Central memory CD8-positive, alpha-beta T cell (primary cell): ENCODE results near the gene FGF7.

ENCODE experiments used
- ATAC-seq: fragments of 150-1000 bp; cut with Tn5 transposase; replicated peaks from 2 replicates; pipeline ENCODE4 v1.10.0; 2022; ENCODE audit warnings: mild to moderate bottlenecking, moderate FRiP score, moderate number of reproducible peaks; ENCODE audit not compliant: poor library complexity, severe bottlenecking; ENCODE audit errors: extremely low read depth
- DNase-seq, 2 donors: peaks; one replicate each; pipeline ENCODE4 v3.0.0; 2021; ENCODE audit warnings: low spot score in 2 of 2
- H3K27ac Mint-ChIP-seq: one replicate; pipeline ENCODE4 v1.8.0; 2022; ENCODE audit warnings: low read depth, mild to moderate bottlenecking, moderate library complexity, mixed read lengths
- H3K27me3 Mint-ChIP-seq: one replicate; pipeline ENCODE4 v1.8.0; 2022; ENCODE audit warnings: mixed read lengths
- H3K36me3 Mint-ChIP-seq: one replicate; pipeline ENCODE4 v1.8.0; 2022; ENCODE audit warnings: mild to moderate bottlenecking, moderate library complexity, mixed read lengths; ENCODE audit not compliant: insufficient read depth
- H3K4me1 Mint-ChIP-seq: one replicate; pipeline ENCODE4 v1.8.0; 2022; ENCODE audit warnings: mixed read lengths
- H3K4me3 Mint-ChIP-seq: one replicate; pipeline ENCODE4 v1.8.0; 2022; ENCODE audit warnings: mild to moderate bottlenecking, moderate library complexity, mixed read lengths
- H3K9me3 Mint-ChIP-seq: one replicate; pipeline ENCODE4 v1.8.0; 2022; ENCODE audit warnings: mixed read lengths

FGF7 gene

DNA sequence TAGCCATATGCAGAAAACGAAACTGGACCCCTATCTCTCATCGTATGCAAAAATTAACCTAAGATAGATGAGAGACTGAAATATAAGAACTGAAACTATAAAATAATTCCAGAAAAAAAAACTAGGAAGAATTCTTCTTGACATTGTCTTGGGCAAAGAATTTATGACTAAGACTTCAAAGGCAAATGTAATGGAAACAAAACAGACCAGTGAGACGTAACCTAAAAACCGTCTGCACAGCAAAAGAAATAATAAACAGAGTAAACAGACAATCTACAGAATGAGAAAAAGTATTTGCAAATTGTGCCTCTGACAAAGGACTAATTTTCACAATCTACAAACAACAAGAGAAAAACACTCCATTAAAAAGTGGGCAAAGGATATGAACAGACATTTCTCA lies 105.2 kb downstream of the FGF7 start:
- no peak for DNase-seq
- ATAC-seq: no peak
- H3K4me1 Mint-ChIP-seq: no peaks in the 10 kb centered on the region
- peaks cover 15% of the 10 kb centered on the region for H3K9me3 Mint-ChIP-seq
- H3K27me3 Mint-ChIP-seq: peaks cover 29% of the 10 kb centered on the region
- no peak overlapping the region for H3K4me3 Mint-ChIP-seq
- peaks cover 2% of the 10 kb centered on the region for H3K36me3 Mint-ChIP-seq
- H3K27ac Mint-ChIP-seq: no peak overlapping the region

DNA sequence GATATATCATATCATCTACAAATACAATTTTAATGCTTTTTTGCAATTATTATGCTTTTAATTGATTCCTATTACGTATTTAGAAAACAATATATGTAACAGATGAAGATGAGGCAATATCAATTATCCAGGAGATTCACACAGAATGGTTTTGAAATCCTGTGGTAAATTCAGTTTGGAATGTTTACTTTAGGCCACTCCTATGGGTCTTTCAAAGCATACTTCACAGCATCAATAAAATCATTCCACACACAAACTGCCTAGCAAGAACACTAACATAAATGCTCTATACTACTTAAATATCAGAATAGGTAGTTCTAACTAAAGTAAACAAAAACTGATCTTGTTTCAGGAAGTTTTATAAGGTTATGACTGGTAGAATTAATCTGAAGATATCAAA lies 107.0 kb downstream of the FGF7 start:
- Mint-ChIP-seq H3K27ac (no peak overlapping the region), H3K4me3 (no peak overlapping the region), H3K4me1 (no peaks in the 10 kb centered on the region), H3K9me3 (peaks cover 17% of the 10 kb centered on the region), H3K27me3 (peaks cover 22% of the 10 kb centered on the region), H3K36me3 (no peaks in the 10 kb centered on the region)
- no peak for ATAC-seq
- no peak for DNase-seq
